Calu3 (cell line): Measurements from ENCODE around the gene PRMT9. TPM values are rescaled to one million over a fixed set of nuclear protein-coding genes. Genes with fewer than 3 reads are reported as not detected.

ENCODE experiments used
- BruUV-seq: library from RNA; stranded (reverse); fragments of 400-500 nt; replicated peaks from 2 replicates; lab custom pipeline; 2021; lab: Mats Ljungman, UMichigan
- CTCF ChIA-PET: fragments of 300-600 bp; sonication (Branson Sonifier 250); formaldehyde crosslinking; loops from one replicate; lab custom pipeline; 2022; ENCODE audit warnings: antibody characterized with exemption; lab: Charles Lee
- DNase-seq: peaks from one replicate; pipeline ENCODE4 v3.0.0; 2022
- H3K27ac Mint-ChIP-seq: one replicate; pipeline ENCODE4 v1.8.0; 2022; ENCODE audit warnings: mixed read lengths; ENCODE audit not compliant: unreplicated experiment
- H3K27me3 Mint-ChIP-seq: one replicate; pipeline ENCODE4 v1.8.0; 2022; ENCODE audit warnings: mixed read lengths; ENCODE audit not compliant: unreplicated experiment
- H3K36me3 Mint-ChIP-seq: one replicate; pipeline ENCODE4 v1.8.0; 2022; ENCODE audit warnings: mild to moderate bottlenecking, moderate library complexity, mixed read lengths; ENCODE audit not compliant: insufficient read depth, unreplicated experiment
- H3K4me1 Mint-ChIP-seq: one replicate; pipeline ENCODE4 v1.8.0; 2022; ENCODE audit warnings: mild to moderate bottlenecking, low read depth, mixed read lengths; ENCODE audit not compliant: unreplicated experiment
- H3K4me3 Mint-ChIP-seq: one replicate; pipeline ENCODE4 v1.8.0; 2022; ENCODE audit warnings: mild to moderate bottlenecking, low read depth, moderate library complexity, mixed read lengths; ENCODE audit not compliant: unreplicated experiment
- H3K9me3 Mint-ChIP-seq: one replicate; pipeline ENCODE4 v1.8.0; 2022; ENCODE audit warnings: low read depth, mixed read lengths; ENCODE audit not compliant: unreplicated experiment
- intact Hi-C: fragments of 100-400 bp; cut with micrococcal nuclease; formaldehyde crosslinking; loops from one replicate; pipeline ENCODE4 v1.10.0; 2022; ENCODE audit not compliant: unreplicated experiment
- total RNA-seq: library from RNA; stranded (reverse); gene quantifications from 2 replicates; pipeline ENCODE4 v1.2.3, GENCODE V29; 2022
- TF ChIP-seq, protein P1 (sequence below): fragments of 200-600 bp; IDR thresholded peaks from one replicate; pipeline ENCODE4 v1.8.0; 2022; ENCODE audit warnings: antibody characterized with exemption; ENCODE audit not compliant: unreplicated experiment

Gene PRMT9
- total RNA-seq, 1 experiment from 2014 or later: 7.3 TPM

DNA sequence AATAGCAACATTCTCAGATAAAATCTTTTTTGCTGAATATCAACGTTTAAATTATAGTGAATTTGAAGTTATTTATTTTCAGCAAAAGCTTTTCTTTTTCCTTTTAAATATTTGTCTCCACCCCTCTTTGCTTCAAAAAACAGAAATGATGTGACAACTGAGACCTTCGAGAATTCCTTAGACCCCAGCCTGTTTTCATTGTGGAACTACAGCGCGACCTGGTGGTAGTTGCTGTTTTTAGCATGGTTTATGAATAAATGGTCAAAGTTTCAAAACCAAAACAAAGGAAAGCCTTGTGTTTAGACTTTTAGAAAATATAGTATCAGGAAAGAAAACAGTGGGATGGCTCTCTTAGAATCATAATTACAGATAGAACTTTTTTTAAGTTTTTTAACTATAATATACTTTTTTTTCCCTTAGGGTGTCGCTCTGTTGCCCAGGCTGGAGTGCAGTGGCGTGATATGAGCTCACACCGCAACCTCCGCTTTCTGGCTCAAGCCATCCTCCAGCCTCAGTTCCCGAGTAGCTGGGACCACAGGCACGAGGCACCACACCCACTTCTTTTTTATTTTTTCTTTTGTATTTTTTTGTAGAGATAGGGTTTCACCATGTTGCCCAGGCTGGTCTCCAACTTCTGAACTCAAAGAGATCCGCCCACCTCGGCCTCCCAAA is 93.6 kb downstream of the PRMT9 start:
- Mint-ChIP-seq H3K36me3 (no peaks in the 10 kb centered on the region), H3K27me3 (no peaks in the 10 kb centered on the region), H3K27ac (no peak overlapping the region), H3K9me3 (no peaks in the 10 kb centered on the region), H3K4me3 (no peak overlapping the region), H3K4me1 (no peaks in the 10 kb centered on the region)
- intact Hi-C loops: loop anchor here (1.0 to 10.0 kb wide), 5 partner anchors 72 to 573 kb away; no protein-coding TSS in a partner anchor
- no TSS peak for BruUV-seq
- CTCF ChIA-PET: interaction anchor here (0.6 to 2.6 kb wide), 6 partner anchors 13 to 433 kb away, joined by 3 to 23 read pairs (median 4); no protein-coding TSS in a partner anchor
- TF ChIP-seq, protein P1, sequence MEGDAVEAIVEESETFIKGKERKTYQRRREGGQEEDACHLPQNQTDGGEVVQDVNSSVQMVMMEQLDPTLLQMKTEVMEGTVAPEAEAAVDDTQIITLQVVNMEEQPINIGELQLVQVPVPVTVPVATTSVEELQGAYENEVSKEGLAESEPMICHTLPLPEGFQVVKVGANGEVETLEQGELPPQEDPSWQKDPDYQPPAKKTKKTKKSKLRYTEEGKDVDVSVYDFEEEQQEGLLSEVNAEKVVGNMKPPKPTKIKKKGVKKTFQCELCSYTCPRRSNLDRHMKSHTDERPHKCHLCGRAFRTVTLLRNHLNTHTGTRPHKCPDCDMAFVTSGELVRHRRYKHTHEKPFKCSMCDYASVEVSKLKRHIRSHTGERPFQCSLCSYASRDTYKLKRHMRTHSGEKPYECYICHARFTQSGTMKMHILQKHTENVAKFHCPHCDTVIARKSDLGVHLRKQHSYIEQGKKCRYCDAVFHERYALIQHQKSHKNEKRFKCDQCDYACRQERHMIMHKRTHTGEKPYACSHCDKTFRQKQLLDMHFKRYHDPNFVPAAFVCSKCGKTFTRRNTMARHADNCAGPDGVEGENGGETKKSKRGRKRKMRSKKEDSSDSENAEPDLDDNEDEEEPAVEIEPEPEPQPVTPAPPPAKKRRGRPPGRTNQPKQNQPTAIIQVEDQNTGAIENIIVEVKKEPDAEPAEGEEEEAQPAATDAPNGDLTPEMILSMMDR: peak; percentile 38
- DNase-seq: peak; percentile 59

DNA sequence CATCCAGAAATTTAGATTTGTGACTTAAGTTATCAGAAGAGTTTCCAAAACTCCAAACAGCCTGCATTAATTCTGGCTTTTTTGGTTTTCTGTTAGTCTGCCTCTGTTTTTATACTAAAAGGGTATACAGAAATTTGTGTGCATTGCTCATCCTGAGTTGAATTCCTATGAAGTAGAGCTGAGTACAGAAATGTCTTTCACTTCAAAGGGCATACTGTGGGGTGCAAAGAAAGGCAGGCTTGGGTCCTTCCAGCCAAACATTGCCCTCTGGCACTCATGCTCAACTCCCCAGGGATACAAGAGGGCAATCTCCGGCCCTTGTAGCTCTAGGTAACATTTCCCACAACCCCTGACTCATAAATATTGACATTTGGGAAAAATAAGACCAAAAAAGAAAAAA is 94.4 kb downstream of the PRMT9 start:
- BruUV-seq: no TSS peak
- CTCF ChIA-PET: interaction anchor here (1.2 to 2.6 kb wide), 2 partner anchors 70 to 228 kb away, joined by 3 to 23 read pairs; no protein-coding TSS in a partner anchor
- H3K27me3 Mint-ChIP-seq: no peaks in the 10 kb centered on the region
- no peak overlapping the region for H3K27ac Mint-ChIP-seq
- intact Hi-C loops: loop anchor here (10.0 kb wide), 1 partner anchor 215 kb away; no protein-coding TSS in a partner anchor
- no peaks in the 10 kb centered on the region for H3K36me3 Mint-ChIP-seq
- H3K4me1 Mint-ChIP-seq: peaks cover under 1% of the 10 kb centered on the region
- no peak overlapping the region for H3K4me3 Mint-ChIP-seq
- no peak for DNase-seq
- H3K9me3 Mint-ChIP-seq: no peaks in the 10 kb centered on the region
- TF ChIP-seq, protein P1: no peak

Other genes with a start within 250 kb of the PRMT9 start
- 0.29 and 0.71 TPM in 2 replicates for gene EDNRA, start 203.1 kb downstream of the PRMT9 start, total RNA-seq
- gene TMEM184C, start 66.8 kb downstream of the PRMT9 start, total RNA-seq: 23.3 and 30.1 TPM in 2 replicates
- 5.4 and 6.1 TPM in 2 replicates for gene ARHGAP10, start 47.9 kb upstream of the PRMT9 start, total RNA-seq